ENCODE data around the gene KDM1B.

DNA sequence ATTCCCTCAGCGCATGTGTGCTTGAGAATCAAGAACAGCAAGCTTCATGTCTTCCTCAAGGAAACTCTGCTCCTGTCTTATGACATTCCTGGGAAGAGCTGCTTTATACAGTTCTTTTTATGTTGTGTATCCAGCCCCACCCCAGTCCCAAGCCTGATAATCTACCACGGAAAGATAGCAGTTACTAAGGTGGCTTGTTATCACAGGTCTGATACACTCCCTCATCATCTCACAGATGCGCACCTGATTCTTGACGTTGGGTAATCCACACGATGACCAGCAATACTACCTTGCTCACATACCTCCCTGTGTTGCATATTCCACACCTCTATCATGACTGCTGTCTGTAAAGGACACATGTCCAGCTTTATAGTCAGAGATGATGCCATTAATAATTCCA is 36.0 kb upstream of the KDM1B start:
- TF ChIP-seq CTCF (IDR thresholded peaks at IDR 0.05) (no peak), POLR2AphosphoS5 (IDR thresholded peaks at IDR 0.05) (no peak), POLR2A (IDR thresholded peaks at IDR 0.05) (no peak)

Data from upper lobe of left lung (tissue), 4 donors.